Breast epithelium (tissue), 4 donors: Measurements from ENCODE around the gene AGTPBP1. TPM values are rescaled to one million over a fixed set of nuclear protein-coding genes. Genes with fewer than 3 reads are reported as not detected.

Source experiments
- DNase-seq, 2 donors: peaks; one replicate each; pipeline ENCODE4 v3.0.0-alpha.2; 2019; ENCODE audit warnings: low spot score in 2 of 2
- H3K27ac ChIP-seq, 2 donors: fragments of 200-600 bp; sonication (generic) in 1 of 2; one replicate each; pipeline ENCODE4 v1.5.1; 2016 to 2019; ENCODE audit warnings: mild to moderate bottlenecking in 1 of 2
- H3K27me3 ChIP-seq, 2 donors: fragments of 200-600 bp; sonication (generic) in 1 of 2; one replicate each; pipeline versions ENCODE4 v1.5.1 to v1.6.0; 2017 to 2019; ENCODE audit warnings: control low read depth in 1 of 2, mild to moderate bottlenecking in 1 of 2
- H3K36me3 ChIP-seq: fragments of 200-600 bp; one replicate; pipeline ENCODE4 v1.5.1; 2019
- H3K4me1 ChIP-seq, 2 donors: fragments of 200-600 bp; sonication (generic); one replicate each; pipeline ENCODE4 v1.5.1; 2016 to 2019; ENCODE audit warnings: control low read depth in 1 of 2
- H3K4me3 ChIP-seq, 3 donors: fragments of 200-600 bp; sonication (generic); 1 replicate in 2 of 3; 2 replicates in 1 of 3; pipeline ENCODE4 v1.5.1; 2016 to 2019; ENCODE audit warnings: mild to moderate bottlenecking in 3 of 3, moderate library complexity in 2 of 3
- H3K9me3 ChIP-seq, 2 donors: fragments of 200-600 bp; sonication (generic) in 1 of 2; one replicate each; pipeline ENCODE4 v1.5.1; 2016 to 2019; ENCODE audit warnings: control low read depth in 1 of 2
- POLR2A ChIP-seq: fragments of 450-650 bp; IDR thresholded peaks from one replicate; pipeline ENCODE4 v1.6.1; 2016; ENCODE audit warnings: antibody characterized with exemption, mild to moderate bottlenecking, moderate library complexity
- POLR2AphosphoS5 ChIP-seq, 3 donors: sonication (generic); formaldehyde crosslinking; IDR thresholded peaks; one replicate each; pipeline ENCODE4 v1.6.1; 2017; ENCODE audit warnings: antibody characterized with exemption in 3 of 3
- intact Hi-C: fragments of 100-400 bp; cut with DNase I; formaldehyde crosslinking; loops from one replicate; pipeline ENCODE4 v1.15.1; 2023; ENCODE audit warnings: low total_unique reads
- total RNA-seq, 3 donors: library from RNA; depleted of rRNA; stranded (reverse); fragments of >200 nt; gene quantifications; one replicate each; pipeline ENCODE4 v1.1.0, GENCODE V29; 2016
- TF ChIP-seq, protein P1 (sequence below), 3 donors: fragments of 450-650 bp; IDR thresholded peaks; one replicate each; pipeline ENCODE4 v1.5.1; 2016 to 2017; ENCODE audit warnings: antibody characterized with exemption in 3 of 3, mild to moderate bottlenecking in 3 of 3, moderate library complexity in 3 of 3

The AGTPBP1 gene
- total RNA-seq, 3 donors from 2014 or later = 20.0 to 25.0 (median 21.8) TPM

DNA sequence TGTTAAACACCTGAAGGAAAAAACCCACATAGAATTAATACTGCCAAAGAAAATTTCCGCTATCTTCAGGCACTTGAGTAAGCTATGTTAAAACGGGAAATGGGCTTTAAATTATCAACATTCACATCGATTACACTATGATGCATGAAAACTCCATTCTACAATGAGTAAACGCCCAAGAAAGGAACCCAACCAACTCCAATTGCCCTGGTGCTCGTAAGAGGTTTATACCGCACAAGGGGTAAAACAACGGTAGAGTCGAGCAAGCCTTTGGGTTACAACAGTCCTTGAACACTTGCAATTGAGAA is 1.0 kb downstream of the AGTPBP1 start:
- H3K9me3 ChIP-seq = no peaks in the 10 kb centered on the region
- intact Hi-C loops = no loop called here
- H3K27me3 ChIP-seq = no peaks in the 10 kb centered on the region
- TF ChIP-seq POLR2AphosphoS5 (IDR thresholded peaks at IDR 0.05) (no peak), POLR2A (no peak)
- TF ChIP-seq, protein P1, sequence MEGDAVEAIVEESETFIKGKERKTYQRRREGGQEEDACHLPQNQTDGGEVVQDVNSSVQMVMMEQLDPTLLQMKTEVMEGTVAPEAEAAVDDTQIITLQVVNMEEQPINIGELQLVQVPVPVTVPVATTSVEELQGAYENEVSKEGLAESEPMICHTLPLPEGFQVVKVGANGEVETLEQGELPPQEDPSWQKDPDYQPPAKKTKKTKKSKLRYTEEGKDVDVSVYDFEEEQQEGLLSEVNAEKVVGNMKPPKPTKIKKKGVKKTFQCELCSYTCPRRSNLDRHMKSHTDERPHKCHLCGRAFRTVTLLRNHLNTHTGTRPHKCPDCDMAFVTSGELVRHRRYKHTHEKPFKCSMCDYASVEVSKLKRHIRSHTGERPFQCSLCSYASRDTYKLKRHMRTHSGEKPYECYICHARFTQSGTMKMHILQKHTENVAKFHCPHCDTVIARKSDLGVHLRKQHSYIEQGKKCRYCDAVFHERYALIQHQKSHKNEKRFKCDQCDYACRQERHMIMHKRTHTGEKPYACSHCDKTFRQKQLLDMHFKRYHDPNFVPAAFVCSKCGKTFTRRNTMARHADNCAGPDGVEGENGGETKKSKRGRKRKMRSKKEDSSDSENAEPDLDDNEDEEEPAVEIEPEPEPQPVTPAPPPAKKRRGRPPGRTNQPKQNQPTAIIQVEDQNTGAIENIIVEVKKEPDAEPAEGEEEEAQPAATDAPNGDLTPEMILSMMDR (IDR thresholded peaks at IDR 0.05) = no peak
- H3K4me1 ChIP-seq = no peaks in the 10 kb centered on the region
- peak overlapping the region; percentile 86 to 94 (median 90) for H3K4me3 ChIP-seq
- peak overlapping the region; percentile 87 to 89 for H3K27ac ChIP-seq
- no peak for DNase-seq
- no peaks in the 10 kb centered on the region for H3K36me3 ChIP-seq

DNA sequence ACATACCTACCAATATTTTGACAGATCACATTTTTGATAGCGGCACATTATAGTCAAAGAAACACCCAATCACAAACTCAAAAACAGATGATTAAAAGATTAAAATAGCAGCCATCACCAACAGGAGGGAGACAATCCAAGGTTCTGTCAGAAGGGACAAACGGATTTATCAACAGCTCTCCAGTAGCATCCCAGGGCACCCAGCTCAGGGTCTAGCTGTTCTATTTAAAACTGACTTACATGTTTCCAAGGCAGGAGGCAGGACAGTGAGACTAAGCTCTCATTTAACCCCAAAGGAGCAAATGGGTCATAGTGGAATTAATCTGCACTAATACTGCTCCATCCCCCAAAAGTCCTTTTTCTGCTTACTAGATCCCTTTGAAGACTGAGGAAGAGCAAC is 3.2 kb downstream of the AGTPBP1 start:
- TF ChIP-seq POLR2AphosphoS5 (IDR thresholded peaks at IDR 0.05) (no peak), POLR2A (no peak)
- TF ChIP-seq, protein P1 (IDR thresholded peaks at IDR 0.05) = no peak
- H3K27ac ChIP-seq = no peak overlapping the region
- no peak overlapping the region for H3K4me3 ChIP-seq
- no peaks in the 10 kb centered on the region for H3K36me3 ChIP-seq
- H3K4me1 ChIP-seq = no peaks in the 10 kb centered on the region
- H3K9me3 ChIP-seq = no peaks in the 10 kb centered on the region
- DNase-seq = no peak
- intact Hi-C loops = no loop called here
- no peaks in the 10 kb centered on the region for H3K27me3 ChIP-seq

DNA sequence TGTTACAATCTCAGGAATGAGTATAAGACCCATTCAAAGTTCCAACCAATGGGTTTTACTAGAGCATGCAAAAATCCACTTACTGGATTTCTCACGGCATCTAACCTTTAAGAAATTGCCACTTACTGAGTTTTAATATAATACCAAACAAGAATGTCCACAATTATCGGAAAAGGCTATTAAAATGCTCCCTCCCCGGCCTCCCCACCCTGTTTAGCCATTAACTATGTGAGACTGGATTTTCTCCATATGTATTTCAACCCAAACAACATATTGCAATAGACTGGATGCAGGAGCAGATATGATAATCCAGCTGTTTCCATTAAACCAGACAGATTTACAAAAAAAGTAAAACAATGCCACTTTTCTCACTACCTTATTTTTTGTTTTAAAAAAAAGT is 4.1 kb downstream of the AGTPBP1 start:
- Histone ChIP-seq H3K27ac (no peak overlapping the region), H3K4me3 (no peak overlapping the region), H3K4me1 (no peaks in the 10 kb centered on the region), H3K27me3 (no peaks in the 10 kb centered on the region), H3K9me3 (no peaks in the 10 kb centered on the region), H3K36me3 (no peaks in the 10 kb centered on the region)
- no peak for DNase-seq
- intact Hi-C loops = no loop called here
- TF ChIP-seq, protein P1 (IDR thresholded peaks at IDR 0.05) = no peak
- TF ChIP-seq POLR2AphosphoS5 (IDR thresholded peaks at IDR 0.05) (no peak), POLR2A (no peak)

DNA sequence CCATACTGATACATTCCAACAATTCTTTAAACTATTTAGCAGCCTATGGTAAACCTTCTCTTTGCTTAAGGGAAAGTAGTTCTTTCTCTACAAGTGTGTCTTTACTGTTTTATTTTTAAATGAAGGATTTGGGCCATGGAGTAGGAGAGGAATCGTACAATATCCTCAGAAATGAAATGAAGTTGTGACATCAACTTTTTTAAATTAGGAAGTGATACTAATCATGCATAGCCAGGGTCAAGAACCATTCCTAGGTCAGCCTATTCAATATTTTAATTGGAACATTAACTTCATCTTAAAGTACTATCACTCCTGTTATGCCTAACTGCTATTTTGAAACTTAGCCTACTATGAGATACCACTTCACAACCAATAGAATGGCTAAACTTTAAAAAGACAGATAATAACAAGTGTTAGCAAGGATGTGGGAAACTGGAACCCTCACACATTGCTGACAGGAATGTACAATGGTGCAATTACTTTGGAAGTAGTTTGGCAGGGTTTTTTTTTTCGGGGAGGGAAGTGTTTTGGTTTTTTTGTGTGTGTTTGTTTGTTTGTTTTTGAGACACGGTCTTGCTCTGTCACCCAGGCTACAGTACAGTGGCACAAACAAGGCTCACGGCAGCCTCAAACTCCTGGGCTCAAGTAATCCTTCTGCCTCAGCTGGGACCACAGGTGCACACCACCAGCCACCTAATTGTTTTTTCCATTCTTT is 10.7 kb downstream of the AGTPBP1 start:
- DNase-seq = no peak
- H3K27ac ChIP-seq = no peak overlapping the region
- intact Hi-C loops = no loop called here

DNA sequence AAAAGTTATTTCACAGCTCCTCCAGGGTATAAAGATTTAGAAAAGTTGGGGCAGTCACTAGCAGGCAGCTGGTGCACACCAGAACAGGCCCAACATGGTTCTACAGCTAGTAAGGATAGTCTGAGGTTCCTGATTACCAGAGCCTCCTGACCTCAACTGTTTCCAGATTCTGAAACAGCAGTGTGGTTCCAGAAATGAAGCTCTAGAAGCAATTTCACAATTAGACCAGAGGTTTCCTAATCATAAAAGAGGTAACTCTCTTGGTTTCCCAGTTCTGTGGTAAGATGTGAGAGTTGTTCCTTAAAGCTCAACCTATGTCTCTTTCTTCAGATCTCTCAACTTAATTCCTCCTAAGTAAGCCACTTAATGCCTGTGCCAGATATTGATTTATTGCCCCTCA is 11.9 kb downstream of the AGTPBP1 start:
- H3K36me3 ChIP-seq = no peaks in the 10 kb centered on the region
- H3K4me3 ChIP-seq = no peak overlapping the region
- H3K27me3 ChIP-seq = no peaks in the 10 kb centered on the region
- H3K27ac ChIP-seq = no peak overlapping the region
- DNase-seq = no peak
- intact Hi-C loops = no loop called here
- no peaks in the 10 kb centered on the region for H3K9me3 ChIP-seq
- no peak for TF ChIP-seq POLR2AphosphoS5 (IDR thresholded peaks at IDR 0.05)
- no peak for TF ChIP-seq POLR2A
- TF ChIP-seq, protein P1 (IDR thresholded peaks at IDR 0.05) = no peak
- H3K4me1 ChIP-seq = no peaks in the 10 kb centered on the region

More for the DNA sequence above, 10.7 kb downstream of the AGTPBP1 start:
- Histone ChIP-seq H3K4me3 (no peak overlapping the region), H3K36me3 (no peaks in the 10 kb centered on the region), H3K4me1 (no peaks in the 10 kb centered on the region), H3K27me3 (no peaks in the 10 kb centered on the region), H3K9me3 (no peaks in the 10 kb centered on the region)
- TF ChIP-seq POLR2A (no peak), POLR2AphosphoS5 (IDR thresholded peaks at IDR 0.05) (no peak)
- TF ChIP-seq, protein P1 (IDR thresholded peaks at IDR 0.05) = no peak
